HepG2 (cell line): Measurements from ENCODE around the gene PRPSAP1. TPM values are rescaled to one million over a fixed set of nuclear protein-coding genes. Genes with fewer than 3 reads are reported as not detected.

Experiments
- BRD4 ChIP-seq: sonication (generic); formaldehyde crosslinking; IDR thresholded peaks from 2 replicates; pipeline ENCODE4 v1.4.0; 2020; ENCODE audit warnings: missing genetic modification reagents
- ELF4 ChIP-seq: sonication (generic); formaldehyde crosslinking; IDR thresholded peaks from 2 replicates; pipeline ENCODE4 v1.5.0; 2020; ENCODE audit warnings: missing genetic modification reagents, mild to moderate bottlenecking, moderate library complexity, borderline replicate concordance
- FOXP1 ChIP-seq, 2 experiments: fragments of 450-650 bp in 1 of 2; IDR thresholded peaks; 2 replicates each; pipeline ENCODE4 v1.6.1; 2017 to 2018; ENCODE audit warnings: antibody characterized with exemption in 1 of 2
- HNRNPL ChIP-seq: fragments of 200-400 bp; formaldehyde crosslinking; IDR thresholded peaks from 2 replicates; pipeline ENCODE4 v1.6.1; 2017; ENCODE audit warnings: mild to moderate bottlenecking, low read depth, low read length
- HNRNPUL1 ChIP-seq: fragments of 200-400 bp; formaldehyde crosslinking; IDR thresholded peaks from 2 replicates; pipeline ENCODE4 v1.6.1; 2017; ENCODE audit warnings: low read depth, mild to moderate bottlenecking, low read length, moderate library complexity
- KDM5B ChIP-seq: sonication (generic); formaldehyde crosslinking; IDR thresholded peaks from 2 replicates; pipeline ENCODE4 v1.4.0; 2020; ENCODE audit warnings: missing genetic modification reagents, mild to moderate bottlenecking, borderline replicate concordance
- KLF13 ChIP-seq: sonication (generic); formaldehyde crosslinking; IDR thresholded peaks from 2 replicates; pipeline ENCODE4 v1.4.0; 2020; ENCODE audit warnings: mild to moderate bottlenecking, missing genetic modification reagents
- MTA1 ChIP-seq: sonication (generic); formaldehyde crosslinking; IDR thresholded peaks from 2 replicates; pipeline ENCODE4 v1.4.0; 2020; ENCODE audit warnings: missing genetic modification reagents, mild to moderate bottlenecking, borderline replicate concordance
- PAXIP1 ChIP-seq: sonication (generic); formaldehyde crosslinking; conservative IDR thresholded peaks from 2 replicates; pipeline ENCODE4 v1.4.0; 2020; ENCODE audit warnings: mild to moderate bottlenecking, missing genetic modification reagents, moderate library complexity
- SALL2 ChIP-seq: sonication (generic); formaldehyde crosslinking; IDR thresholded peaks from 2 replicates; pipeline ENCODE4 v1.8.1; 2023; ENCODE audit warnings: mild to moderate bottlenecking, missing genetic modification reagents, inconsistent platforms
- SMAD3 ChIP-seq: sonication (generic); formaldehyde crosslinking; IDR thresholded peaks from 2 replicates; pipeline ENCODE4 v1.4.0; 2020; ENCODE audit warnings: missing genetic modification reagents
- TARDBP ChIP-seq: sonication (generic); formaldehyde crosslinking; IDR thresholded peaks from 2 replicates; pipeline ENCODE4 v1.8.0; 2022; ENCODE audit warnings: mild to moderate bottlenecking, missing genetic modification reagents
- TGIF2 ChIP-seq: IDR thresholded peaks from 2 replicates; pipeline ENCODE4 v1.6.1; 2016; ENCODE audit warnings: control low read depth, missing compliant biosample characterization
- TP53 ChIP-seq: sonication (generic); formaldehyde crosslinking; conservative IDR thresholded peaks from 2 replicates; pipeline ENCODE4 v1.4.0; 2020; ENCODE audit warnings: missing genetic modification reagents
- ZC3H4 ChIP-seq: sonication (generic); formaldehyde crosslinking; IDR thresholded peaks from 2 replicates; pipeline ENCODE4 v1.4.0; 2020; ENCODE audit warnings: missing genetic modification reagents, borderline replicate concordance
- ZNF121 ChIP-seq: sonication (generic); formaldehyde crosslinking; IDR thresholded peaks from 2 replicates; pipeline ENCODE4 v1.5.0; 2020; ENCODE audit warnings: mild to moderate bottlenecking, missing genetic modification reagents
- ZNF124 ChIP-seq: sonication (generic); formaldehyde crosslinking; IDR thresholded peaks from 2 replicates; pipeline ENCODE4 v1.4.0; 2020; ENCODE audit warnings: missing genetic modification reagents
- ZNF761 ChIP-seq: sonication (generic); formaldehyde crosslinking; conservative IDR thresholded peaks from 2 replicates; pipeline ENCODE4 v1.4.0; 2020; ENCODE audit warnings: mild to moderate bottlenecking, missing genetic modification reagents
- ZNF784 ChIP-seq: sonication (generic); formaldehyde crosslinking; IDR thresholded peaks from 2 replicates; pipeline ENCODE4 v1.5.1; 2020; ENCODE audit warnings: missing genetic modification reagents, mild to moderate bottlenecking, borderline replicate concordance
- ZNF792 ChIP-seq: IDR thresholded peaks from 2 replicates; pipeline ENCODE4 v1.6.1; 2016
- polyA plus RNA-seq, 8 experiments: library from polyadenylated mRNA; depleted of rRNA in 3 of 8; stranded (reverse) in 7 of 8; unstranded in 1 of 8; fragments of >200 nt; fragmentation: Illumina TruSeq in 4 of 8; extraction: Trizol in 4 of 8; gene quantifications; 2 replicates each; pipeline versions ENCODE4 v1.2.1 to v1.2.3, GENCODE V29; 2011 to 2016; ENCODE audit warnings: low read depth in 4 of 8, missing spikeins in 1 of 8, mixed read lengths in 1 of 8; ENCODE audit not compliant: insufficient read depth in 1 of 8
- total RNA-seq, 5 experiments: library from RNA; depleted of rRNA; stranded (reverse); fragments of >200 nt; fragmentation: Illumina TruSeq; extraction: Trizol; gene quantifications; 2 replicates each; pipeline ENCODE4 v1.2.3, GENCODE V29; 2016; ENCODE audit warnings: low read depth in 1 of 5
- TF ChIP-seq, protein P1 (sequence below), 2 experiments: sonication (generic) in 1 of 2; formaldehyde crosslinking in 1 of 2; IDR thresholded peaks; 2 replicates each; pipeline versions ENCODE4 v1.4.0 to v1.6.1; 2018 to 2020; ENCODE audit warnings: missing genetic modification reagents in 2 of 2, borderline replicate concordance in 1 of 2, low read depth in 1 of 2, mild to moderate bottlenecking in 1 of 2, missing biosample characterization in 1 of 2

Gene PRPSAP1
- total and polyA plus RNA-seq, 2 of the 13 experiments (the other 11 are each of a cell fraction or from before 2014, with no cell fraction given), result 91.1 to 314 TPM

DNA sequence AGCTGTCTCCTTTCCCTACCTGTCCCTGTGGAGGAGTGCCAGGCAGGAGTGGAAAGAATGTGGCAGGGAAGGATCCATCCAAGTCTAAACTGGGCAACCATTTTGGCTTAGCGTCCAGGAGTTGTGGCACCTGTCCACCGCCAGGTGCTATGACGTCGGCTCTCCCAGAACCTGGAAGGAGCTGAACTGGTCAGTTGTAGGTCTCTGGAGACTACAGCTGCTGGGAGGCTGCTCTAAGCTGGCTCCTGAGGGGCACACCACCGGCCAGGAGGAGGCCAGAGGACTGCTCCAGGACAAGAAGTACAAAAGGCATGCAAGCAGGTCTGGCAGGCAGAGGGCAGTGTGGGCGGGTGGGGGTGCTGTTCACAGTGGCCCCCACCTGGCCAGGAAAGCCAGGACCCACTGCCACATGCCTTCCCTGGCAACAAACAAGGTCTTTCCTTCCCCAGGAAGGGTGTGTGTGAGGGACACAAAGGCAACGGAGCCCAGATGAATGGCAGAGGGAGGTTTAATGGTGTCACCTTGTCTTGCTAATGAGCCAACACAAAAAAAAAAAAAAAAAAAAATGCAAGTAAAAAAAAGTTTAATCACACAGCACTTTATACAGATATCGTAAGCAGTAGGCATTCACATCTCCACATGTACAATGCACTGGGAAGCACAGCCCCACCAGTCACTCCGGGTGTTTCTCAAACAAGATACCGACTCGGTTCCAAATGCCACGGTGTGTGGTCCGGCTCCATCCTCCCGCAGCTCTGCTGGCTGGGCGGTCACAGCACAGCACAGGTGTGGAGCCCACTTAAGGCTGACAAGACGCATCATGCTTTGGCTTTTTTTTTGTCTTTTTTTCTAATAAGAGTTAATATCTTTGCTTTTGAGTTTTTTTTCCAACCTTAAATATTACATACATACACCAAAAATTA, 35.5 kb upstream of the PRPSAP1 start (continued):
- TF ChIP-seq FOXP1 (IDR thresholded peaks at IDR 0.05) (no peak), FOXP1 (CRISPR knock-in tag; IDR thresholded peaks at IDR 0.05) (no peak), ZNF121 (CRISPR knock-in tag) (no peak), TP53 (CRISPR knock-in tag) (no peak), ZNF124 (CRISPR knock-in tag) (no peak), MTA1 (CRISPR knock-in tag) (peak; percentile 40; the same call in 1 of the 2 replicates), SMAD3 (CRISPR knock-in tag) (no peak), ZC3H4 (CRISPR knock-in tag) (peak; percentile 77; the same call in 1 of the 2 replicates), HNRNPL (0 out of 2 replicates have a peak, but pooled peaks have one; percentile 48), TARDBP (CRISPR knock-in tag) (no peak), ELF4 (CRISPR knock-in tag) (no peak), KLF13 (CRISPR knock-in tag) (0 out of 2 replicates have a peak, but pooled peaks have one; percentile 53), KDM5B (CRISPR knock-in tag) (no peak), BRD4 (CRISPR knock-in tag) (no peak), PAXIP1 (CRISPR knock-in tag) (no peak), SALL2 (CRISPR knock-in tag) (peak; percentile 54; the same call in 1 of the 2 replicates), TGIF2 (no peak), HNRNPUL1 (no peak), ZNF784 (0 out of 2 replicates have a peak, but pooled peaks have one; percentile 39), ZNF761 (no peak), ZNF792 (no peak)
- TF ChIP-seq, protein P1, sequence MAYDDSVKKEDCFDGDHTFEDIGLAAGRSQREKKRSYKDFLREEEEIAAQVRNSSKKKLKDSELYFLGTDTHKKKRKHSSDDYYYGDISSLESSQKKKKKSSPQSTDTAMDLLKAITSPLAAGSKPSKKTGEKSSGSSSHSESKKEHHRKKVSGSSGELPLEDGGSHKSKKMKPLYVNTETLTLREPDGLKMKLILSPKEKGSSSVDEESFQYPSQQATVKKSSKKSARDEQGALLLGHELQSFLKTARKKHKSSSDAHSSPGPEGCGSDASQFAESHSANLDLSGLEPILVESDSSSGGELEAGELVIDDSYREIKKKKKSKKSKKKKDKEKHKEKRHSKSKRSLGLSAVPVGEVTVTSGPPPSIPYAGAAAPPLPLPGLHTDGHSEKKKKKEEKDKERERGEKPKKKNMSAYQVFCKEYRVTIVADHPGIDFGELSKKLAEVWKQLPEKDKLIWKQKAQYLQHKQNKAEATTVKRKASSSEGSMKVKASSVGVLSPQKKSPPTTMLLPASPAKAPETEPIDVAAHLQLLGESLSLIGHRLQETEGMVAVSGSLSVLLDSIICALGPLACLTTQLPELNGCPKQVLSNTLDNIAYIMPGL (CRISPR knock-in tag; IDR thresholded peaks at IDR 0.05; ENCODE audit: borderline replicate concordance in 1 of 2, low read depth in 1 of 2), result no peak
